Measurements from ENCODE around the gene PTPRG.

The PTPRG gene

DNA sequence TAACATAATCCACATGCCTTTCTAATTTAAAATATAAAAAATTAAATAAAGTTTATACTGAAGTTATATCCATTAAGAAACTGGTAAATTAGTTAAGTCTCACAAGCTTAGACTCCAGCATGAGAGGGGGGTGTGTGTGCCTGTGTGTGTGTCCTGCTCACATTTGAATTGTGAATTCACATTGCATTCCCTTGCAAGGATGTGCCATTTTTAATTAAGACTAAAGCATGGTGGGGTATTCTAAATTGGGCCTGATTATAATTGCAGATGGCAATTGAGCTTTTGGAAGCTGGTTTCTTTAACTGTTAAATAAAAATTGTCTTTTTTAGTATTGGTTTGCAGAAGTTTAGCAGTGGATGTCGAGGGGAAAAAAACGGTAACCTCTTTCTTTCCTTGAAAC is 56.9 kb downstream of the PTPRG start:
- DNase-seq (ENCODE audit: low read depth in 3 of 3), result no peak

DNA sequence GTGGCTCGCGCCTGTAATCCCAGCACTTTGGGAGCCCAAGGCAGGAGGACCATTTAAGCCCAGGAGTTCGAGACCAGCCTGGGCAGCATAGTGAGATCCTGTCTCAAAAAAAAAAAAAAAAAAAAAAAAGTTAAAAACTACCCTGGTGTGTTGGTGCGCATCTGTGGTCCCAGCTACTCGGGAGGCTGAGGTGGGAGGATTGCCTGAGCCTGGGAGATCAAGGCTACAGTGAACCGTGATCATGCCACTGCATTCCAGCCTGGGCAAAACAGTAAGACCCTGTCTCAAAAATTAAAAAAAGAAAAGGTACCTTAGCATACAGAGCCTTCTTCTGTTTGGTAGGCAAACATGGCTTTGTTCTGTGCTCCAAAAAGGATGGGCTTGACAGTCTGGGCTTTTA is 57.5 kb downstream of the PTPRG start:
- no peak for DNase-seq (ENCODE audit: low read depth in 3 of 3)

DNA sequence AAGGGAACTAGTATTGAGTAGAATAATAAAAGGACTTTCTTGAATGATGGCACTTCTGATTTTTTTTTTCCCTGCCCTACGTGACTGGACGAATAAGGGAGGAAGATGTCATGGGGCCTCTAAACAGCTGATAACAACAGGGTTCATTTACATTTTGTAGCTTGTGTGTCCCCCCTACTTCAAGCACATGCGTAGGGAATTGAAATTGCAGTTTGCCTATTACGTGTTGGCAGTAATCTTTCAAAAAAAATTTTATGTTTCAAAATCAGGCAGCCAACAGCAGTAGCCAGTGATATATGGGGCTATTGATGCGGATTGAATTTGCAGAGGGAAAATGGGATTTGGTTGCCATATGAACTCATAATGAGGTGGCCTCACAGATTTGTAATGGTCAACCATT is 58.7 kb downstream of the PTPRG start:
- no peak for DNase-seq (ENCODE audit: low read depth in 3 of 3)

DNA sequence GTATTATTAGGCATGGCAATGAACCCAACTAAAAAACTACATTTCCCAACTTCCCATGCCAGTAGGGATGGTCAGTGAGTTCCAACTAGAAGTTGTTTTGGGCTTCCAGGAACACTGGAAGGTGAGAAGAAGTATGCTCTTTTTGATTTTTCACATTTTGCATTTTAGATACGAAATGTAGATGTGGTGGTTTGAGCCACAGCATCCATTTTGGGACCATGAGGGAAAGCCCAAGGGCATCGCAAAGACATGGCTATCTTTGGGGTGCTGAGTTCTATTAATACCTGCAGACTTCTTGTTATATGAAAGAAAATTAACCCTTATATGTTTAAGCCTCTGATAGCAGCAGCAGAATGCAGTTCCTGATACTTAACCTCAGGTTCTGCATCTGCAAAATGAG is 62.9 kb downstream of the PTPRG start:
- DNase-seq (ENCODE audit: low read depth in 3 of 3), result no peak

DNA sequence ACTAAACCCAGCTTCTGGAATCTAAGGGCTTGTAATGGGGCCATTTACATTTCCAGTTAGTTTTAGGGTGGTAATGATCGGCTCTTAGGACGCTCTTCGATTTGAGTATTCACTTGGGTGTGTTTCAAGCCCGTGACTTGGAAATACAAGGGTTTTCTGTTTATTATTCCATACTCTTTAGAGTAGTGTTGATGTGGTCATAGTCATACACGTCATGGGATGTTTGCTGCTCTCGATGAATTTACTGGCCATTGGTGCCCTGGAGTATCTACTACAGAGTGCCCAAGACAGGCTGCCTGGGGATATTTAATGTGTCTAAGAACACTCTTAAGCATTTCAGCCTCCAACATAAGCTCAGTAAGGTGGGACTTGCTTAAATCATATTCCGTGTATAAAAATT is 64.1 kb downstream of the PTPRG start:
- DNase-seq (ENCODE audit: low read depth in 3 of 3), result no peak

DNA sequence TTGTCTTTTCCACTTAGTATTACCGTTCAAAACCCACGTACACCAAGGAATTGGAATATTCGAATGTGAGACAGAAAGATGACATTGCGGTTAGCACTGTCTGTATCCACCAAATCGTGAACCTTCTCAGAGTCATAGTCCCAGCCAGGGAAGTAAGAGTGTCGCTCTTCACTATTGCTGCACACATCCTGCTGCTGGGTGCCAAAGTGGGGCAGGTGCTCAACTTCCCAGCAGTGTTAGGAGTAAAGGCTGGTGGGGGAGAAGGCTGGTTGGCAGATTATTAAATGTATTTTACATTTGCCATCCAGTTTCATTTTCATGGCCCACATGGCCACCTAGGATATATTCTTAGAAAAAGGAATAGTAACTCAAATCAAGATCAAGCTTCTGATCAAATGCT is 65.1 kb downstream of the PTPRG start:
- DNase-seq (ENCODE audit: low read depth in 3 of 3), result no peak

DNA sequence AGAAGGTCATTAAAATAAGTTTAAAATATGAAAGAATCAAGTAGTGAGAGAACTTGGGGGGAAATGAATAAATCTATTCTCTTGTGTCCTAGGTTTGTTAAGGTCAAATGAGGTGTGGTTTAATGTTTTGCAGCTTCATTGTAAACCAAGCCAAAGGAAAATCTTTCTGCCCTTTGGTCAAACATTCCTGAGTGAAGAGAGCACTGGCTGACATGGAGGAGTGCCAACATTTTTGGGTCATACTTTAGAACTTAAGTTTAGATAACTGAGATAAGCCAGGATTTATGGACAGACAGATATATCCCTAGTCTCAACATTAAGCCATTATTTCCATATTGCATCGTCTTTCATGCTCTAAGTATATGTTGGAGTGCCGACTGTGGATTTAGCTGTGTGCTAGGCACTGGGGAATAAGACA is 66.4 kb downstream of the PTPRG start:
- DNase-seq (ENCODE audit: low read depth in 3 of 3), result no peak

DNA sequence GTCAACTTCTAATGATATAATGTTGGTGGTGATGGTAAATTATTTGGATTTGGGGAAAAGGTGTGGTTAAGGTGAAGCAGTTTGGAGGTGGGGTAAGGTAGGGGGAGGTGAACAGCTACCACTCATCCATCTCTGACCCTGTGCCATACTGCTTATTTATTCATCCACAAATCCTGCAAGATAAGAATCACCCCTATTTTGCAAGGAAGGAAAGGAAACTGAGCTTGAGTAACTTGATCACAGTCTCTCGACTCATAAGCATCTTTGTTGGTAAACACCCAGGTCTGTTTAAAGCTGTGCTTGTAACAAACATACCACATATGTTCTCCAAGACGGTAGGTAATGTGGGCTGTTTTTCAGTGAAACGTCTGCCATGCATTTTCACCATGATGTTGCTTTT is 67.3 kb downstream of the PTPRG start:
- DNase-seq (ENCODE audit: low read depth in 3 of 3), result no peak

DNA sequence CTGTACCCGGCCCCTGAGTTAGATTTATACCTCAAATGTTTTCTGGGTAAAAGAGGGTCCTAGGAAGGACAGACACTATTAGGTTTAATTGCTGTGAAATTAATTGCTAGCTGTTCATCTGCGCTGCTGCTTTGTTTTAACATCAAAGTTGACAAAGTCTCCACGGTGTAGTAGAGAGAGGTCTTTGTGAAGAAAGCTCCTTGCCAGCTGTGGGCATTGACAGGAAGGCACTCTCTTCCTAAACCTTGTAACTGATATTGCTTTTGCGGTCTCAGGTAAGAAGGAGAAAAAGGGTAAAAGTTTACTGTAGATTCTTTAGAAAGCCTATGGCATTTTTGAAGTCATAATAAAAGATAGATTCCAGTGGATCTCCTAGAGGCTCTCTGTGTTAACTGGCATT is 68.1 kb downstream of the PTPRG start:
- no peak for DNase-seq (ENCODE audit: low read depth in 3 of 3)

DNA sequence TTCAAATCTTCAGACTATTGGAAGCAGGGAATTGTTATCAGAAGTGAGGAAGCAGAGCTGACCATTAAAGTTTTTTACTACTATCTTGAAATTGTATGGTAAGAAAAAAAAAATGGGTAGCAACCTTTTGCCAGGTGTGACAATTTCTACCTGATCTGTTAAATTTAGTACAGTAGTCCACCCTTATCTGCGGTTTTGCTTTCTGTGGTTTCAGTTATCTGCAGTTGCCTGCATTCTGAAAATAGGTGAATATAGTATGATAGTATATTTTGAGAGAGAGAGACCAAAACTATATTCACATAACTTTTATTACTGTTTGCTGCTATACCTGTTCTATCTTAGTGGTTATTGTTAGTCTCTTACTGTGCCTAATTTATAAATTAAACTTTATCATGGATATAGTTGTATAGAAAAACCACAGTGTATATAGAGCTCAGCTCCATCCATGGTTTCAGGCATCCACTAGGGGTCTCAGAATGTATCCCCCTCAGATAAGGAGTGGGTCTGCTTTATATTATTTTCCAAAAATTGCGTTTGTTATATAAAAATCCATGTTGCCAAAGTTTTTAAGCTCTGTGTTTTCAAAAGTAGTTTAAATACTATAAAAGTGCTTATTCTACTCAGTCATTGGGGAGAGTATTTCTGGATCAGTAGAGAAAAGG is 69.9 kb downstream of the PTPRG start:
- DNase-seq (ENCODE audit: low read depth in 3 of 3), result no peak

DNA sequence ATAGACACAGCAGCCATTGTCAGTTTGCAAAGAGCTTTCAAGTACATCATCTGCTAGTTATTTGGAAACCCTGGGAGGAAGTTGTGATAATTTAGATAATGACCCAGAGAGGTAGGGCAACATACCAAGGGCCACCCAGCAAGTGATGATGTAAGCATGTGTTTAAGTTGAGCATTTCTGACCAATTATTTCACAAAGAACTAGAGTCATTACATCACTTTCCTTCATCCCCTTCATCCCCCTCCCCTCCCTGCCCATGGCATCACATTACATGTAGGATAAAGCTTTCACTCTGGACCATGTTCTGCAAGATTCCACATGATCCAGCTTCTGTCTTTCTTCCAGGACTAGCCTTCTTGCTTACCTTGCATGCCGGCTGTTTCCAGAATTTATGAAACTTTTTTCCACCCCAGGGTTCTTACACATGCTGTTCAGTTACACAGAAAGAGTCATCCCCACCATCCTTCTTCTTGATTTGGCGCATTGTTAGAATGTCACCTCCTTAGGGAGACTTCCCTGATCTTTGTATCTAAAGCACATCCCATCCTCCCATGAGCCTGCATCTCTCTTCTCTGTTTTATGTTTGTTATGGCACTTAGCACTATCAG is 71.3 kb downstream of the PTPRG start:
- DNase-seq (ENCODE audit: low read depth in 3 of 3), result no peak

DNA sequence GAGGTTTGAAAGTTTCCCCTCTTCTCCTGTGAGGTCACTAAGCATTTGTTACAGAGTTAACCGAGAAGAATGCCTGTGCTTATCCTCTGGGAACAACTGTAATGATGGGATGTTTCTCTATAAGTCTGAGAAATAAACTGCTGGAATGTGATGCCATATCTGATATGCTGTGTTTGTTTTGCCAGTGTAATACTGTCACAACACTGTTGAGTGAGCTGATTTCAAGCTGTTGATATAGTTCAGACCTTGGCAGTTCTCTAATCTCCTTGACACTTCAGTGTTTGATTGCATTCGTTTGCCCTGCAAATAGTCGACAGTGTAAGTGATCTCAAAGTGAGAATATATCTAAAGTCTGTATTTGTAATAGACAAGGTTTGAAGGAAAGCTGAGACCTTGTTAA is 73.3 kb downstream of the PTPRG start:
- DNase-seq (ENCODE audit: low read depth in 3 of 3), result no peak

DNA sequence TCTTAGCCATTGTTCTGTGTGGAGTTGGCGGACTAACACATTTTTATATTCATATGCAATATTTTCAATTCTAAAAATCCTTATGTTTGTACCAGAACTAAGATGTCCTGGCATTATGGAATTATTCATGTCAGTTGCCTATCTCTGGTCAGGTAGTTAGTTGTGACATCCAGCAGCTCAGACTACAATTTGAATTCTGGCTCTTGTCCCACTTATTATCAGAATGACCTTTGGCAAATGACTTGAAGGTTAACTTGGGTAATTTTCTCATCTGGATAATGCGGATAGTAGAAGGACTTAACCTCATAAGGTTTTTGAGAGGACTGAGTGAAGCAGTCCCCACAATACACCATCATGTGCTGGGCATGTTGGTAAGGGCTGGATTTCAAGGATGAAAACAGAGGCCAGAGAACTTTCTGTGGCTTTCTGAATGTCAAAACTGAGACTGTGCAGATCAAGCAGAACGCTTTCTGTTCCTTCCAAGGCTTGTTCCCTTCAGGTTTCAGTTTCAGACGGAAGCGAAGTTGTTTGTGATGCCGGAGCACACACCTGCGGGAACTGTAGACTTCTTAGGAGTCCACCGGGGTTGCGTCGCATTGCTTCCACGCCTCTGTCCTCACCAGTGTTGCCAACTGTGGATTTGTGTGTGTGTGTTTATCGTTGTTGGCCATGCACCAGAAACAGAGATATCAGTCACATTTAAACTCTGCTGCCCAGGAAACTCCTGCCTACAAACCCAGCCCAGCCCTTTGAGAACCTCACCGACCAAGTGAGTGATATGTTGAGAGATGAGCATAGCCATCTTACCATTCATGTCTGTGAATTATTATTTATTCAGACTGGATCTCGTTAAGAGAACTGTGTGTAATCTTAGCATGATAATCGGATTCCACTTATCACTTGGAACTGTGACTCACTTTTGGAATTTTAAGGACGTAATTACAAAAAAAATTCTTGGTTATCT is 76.0 kb downstream of the PTPRG start:
- no peak for DNase-seq (ENCODE audit: low read depth in 3 of 3)

DNA sequence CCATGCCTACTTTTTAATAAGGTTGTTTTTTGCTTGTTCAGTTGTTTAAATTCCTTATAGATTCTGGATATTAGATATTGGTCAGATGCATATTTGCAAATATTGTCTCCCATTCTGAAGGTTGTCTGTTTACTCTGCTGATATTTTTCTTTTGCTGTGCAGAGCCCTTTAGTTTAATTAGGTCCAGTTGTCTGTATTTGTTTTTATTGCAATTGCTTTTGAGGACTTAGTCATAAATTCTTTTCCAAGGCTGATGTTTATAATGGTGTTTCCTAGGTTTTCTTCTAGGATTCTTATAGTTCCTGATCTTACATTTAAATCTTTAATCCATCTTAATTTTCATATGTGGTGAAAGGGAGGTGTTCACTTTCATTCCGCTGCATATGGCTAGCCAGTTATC is 77.4 kb downstream of the PTPRG start:
- DNase-seq (ENCODE audit: low read depth in 3 of 3), result no peak

DNA sequence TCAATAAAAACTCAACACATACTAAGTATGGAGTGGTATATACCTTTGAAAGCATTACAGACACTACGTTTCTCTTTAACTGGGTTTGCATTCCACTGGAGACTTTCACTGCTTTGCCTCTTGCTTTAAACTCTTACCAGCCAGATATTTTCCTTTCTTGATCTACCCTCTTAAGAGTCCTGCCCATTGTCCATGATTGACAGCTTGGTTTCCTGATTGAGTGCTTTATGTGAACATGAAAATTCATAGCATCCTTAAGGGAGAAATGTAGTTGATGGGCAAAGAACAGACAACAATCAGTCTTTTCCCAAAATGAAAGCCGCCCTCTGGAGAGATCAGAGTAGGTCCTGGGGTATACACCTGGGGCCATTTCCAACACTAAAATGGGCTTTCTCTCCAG is 78.6 kb downstream of the PTPRG start:
- no peak for DNase-seq (ENCODE audit: low read depth in 3 of 3)

DNA sequence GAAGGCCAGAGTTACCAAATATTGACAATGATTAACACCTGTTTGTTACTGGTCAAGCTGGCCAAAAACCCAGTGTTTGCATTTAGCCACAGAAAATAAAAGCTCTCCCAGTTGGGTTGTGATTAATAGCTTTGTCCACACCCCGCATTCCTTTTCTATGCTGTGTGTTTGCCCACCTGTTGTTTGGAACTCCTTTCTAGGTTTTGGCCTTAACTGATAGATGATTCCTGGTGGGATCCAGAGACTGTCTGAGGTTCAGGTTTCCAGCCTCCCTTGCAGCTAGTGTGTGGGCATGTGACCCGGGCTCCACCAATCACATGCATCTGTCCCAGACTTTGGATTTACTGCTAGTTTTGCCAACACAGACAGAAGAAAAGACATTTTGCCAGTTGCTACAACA is 83.8 kb downstream of the PTPRG start:
- DNase-seq (ENCODE audit: low read depth in 3 of 3), result no peak

DNA sequence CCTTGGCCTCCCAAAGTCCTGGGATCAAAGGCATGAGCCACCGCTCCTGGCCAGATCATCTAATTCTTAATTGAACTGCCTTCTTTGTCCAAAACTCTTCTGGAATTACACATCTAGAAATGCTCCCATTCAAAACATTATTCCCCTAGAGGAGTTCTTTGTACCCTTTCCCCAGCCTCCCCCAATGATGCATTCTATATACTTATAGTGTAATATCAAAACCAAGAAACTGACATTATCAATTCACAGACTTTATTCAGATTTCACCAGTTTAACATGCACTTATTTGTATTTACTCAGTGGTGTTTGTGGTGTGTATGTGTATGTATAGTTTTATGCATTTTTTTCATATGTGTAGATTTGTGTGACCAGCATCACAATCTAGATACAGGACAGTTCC is 85.0 kb downstream of the PTPRG start:
- DNase-seq (ENCODE audit: low read depth in 3 of 3), result no peak

DNA sequence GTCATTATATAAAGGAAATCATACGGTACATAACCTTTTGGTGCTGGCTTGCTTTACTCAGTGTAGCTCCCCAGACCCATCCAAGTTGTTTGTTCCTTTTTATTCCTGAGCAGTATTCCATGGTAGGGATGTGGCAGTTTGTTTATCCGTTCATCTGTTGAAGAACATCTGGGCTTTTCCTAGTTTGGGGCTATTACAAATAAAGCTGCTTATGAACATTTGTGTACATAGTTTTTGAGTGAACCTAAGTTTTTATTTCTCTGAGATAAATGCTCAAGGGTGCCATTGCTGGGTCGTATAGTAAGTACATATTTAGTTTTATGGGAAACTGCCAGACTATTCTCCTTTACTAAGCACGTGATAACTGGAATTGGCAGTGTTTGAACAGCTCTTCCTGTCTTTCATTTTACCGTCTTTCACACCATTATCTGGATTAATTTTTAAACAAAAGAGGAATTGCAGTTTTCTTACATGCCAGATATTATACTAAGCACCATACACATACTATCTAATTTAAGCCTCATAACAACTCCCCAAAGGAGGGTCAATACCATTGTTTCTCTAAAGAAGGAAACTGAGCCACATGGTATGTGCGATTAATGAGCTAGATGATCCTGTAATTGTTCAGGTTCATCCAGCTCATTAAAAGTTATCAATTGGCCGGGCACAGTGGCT is 85.6 kb downstream of the PTPRG start:
- no peak for DNase-seq (ENCODE audit: low read depth in 3 of 3)

DNA sequence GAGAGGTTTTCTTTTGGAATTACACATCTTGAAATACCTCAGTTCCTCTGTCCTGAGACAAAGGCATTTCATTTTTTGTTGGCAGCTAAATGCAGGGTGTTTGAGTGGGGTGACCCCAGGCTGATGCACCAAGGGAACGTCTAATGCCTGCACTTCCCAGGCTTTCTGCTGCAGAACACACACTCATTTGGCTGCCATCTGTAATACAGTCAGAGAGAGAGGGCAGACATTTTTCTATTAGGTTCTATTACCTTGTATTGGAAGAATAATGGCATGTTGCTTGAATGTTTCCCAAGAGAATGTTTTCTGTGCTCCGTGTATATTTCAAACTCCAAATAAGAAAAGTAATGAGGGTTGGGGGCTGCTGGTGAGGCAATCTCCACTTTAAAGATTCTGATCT is 87.1 kb downstream of the PTPRG start:
- no peak for DNase-seq (ENCODE audit: low read depth in 3 of 3)

DNA sequence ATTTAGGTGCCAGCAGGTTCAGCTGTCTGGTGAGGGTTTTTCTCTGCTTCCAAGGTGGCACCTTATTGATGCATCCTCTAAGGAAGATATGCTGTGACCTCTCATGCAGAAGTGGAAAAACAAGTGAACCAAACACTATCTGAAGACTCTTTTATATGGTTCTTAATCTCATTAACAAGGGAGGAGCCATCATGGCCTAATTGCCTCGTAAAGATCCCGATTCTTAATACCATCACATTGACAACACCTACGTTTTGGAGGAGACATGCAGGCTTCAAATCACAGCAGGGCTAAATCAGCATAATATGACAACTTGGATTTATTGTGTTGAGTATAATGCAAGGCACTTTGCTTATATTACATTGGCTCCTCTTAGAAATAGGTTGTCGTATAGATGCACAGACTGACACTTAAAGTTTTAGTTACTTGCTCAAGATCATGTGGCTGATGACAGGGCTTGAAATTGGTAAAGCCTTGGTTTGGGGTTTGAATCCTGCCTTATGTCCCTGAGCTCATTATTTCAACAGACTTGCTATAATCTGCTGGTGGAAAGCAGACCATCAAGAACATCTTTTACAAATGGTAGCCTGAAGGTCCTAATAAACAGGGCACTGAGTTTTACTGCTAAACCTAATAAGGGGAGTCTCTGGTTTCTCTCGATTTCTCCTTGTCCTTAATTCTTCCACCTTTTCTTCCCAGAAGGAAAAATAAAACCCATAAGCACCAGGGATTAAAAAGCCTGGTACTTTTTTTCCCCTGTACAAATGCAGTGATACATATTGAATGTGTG is 88.2 kb downstream of the PTPRG start:
- no peak for DNase-seq (ENCODE audit: low read depth in 3 of 3)

DNA sequence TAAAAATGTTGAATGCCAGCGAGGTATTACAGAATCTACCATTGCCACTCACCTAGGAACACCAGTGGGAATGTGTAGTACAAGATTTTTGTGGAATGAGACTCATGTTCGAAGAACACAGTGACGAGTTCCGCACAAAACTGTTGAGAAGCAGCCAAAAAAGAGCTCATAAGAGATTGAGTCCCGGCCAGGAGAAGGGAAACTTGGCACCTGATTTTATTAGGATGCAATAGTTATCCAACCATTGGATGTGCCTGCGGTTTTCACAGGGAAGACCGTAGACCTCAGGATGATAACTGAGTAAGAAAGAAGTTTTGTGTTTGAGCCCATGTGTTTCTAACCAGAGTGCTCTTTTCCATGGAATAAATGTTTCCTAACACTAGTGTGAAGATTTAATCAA is 88.9 kb downstream of the PTPRG start:
- no peak for DNase-seq (ENCODE audit: low read depth in 3 of 3)
